Prostate gland (tissue), 2 donors: Measurements from ENCODE around the gene DLG3. TPM values are rescaled to one million over a fixed set of nuclear protein-coding genes. Genes with fewer than 3 reads are reported as not detected.
A peak's percentile ranks its signal among the peaks of the same experiment; 100 is the strongest.

Experiments used
- DNase-seq: peaks from one replicate; pipeline ENCODE4 v3.0.0-alpha.2; 2019; ENCODE audit warnings: low spot score
- H3K27ac ChIP-seq, 2 donors: fragments of 200-600 bp; sonication (generic); 2 replicates each; pipeline ENCODE4 v1.5.1; 2017 to 2019
- H3K27me3 ChIP-seq: fragments of 200-600 bp; sonication (generic); replicated peaks from 2 replicates; pipeline ENCODE4 v1.5.1; 2019; ENCODE audit not compliant: insufficient read depth
- H3K36me3 ChIP-seq, 2 donors: fragments of 200-600 bp; sonication (generic); 1 replicate in 1 of 2; 2 replicates in 1 of 2; pipeline versions ENCODE4 v1.5.1 to v1.8.1; 2017 to 2019
- H3K4me1 ChIP-seq: fragments of 200-600 bp; sonication (generic); replicated peaks from 2 replicates; pipeline ENCODE4 v1.5.1; 2019
- H3K4me3 ChIP-seq, 2 donors: fragments of 200-600 bp; sonication (generic); 2 replicates each; pipeline ENCODE4 v1.5.1; 2017 to 2019
- H3K9me3 ChIP-seq: fragments of 200-600 bp; sonication (generic); 2 replicates; pipeline ENCODE4 v1.5.1; 2017
- POLR2A ChIP-seq: fragments of 450-650 bp; IDR thresholded peaks from one replicate; pipeline ENCODE4 v1.6.1; 2016; ENCODE audit warnings: antibody characterized with exemption, mild to moderate bottlenecking
- POLR2AphosphoS5 ChIP-seq: sonication (generic); formaldehyde crosslinking; IDR thresholded peaks from one replicate; pipeline ENCODE4 v1.6.1; 2017; ENCODE audit warnings: antibody characterized with exemption
- WGBS: methylation state at CpG from one replicate; pipeline ENCODE4 v1.1.5; 2018; 5-methylcytosine and 5-hydroxymethylcytosine counted together
- intact Hi-C: fragments of 100-400 bp; cut with DNase I; formaldehyde crosslinking; loops from one replicate; pipeline ENCODE4 v1.14.2; 2022
- total RNA-seq, 2 donors: library from RNA; depleted of rRNA; stranded (reverse); fragments of >200 nt; gene quantifications; one replicate each; pipeline ENCODE4 v1.1.0, GENCODE V29; 2016
- TF ChIP-seq, protein P1 (sequence below), 4 experiments: fragments of 200-600 bp in 2 of 4; fragments of 450-650 bp in 2 of 4; sonication (generic) in 2 of 4; IDR thresholded peaks; 1 replicate in 3 of 4; 2 replicates in 1 of 4; pipeline ENCODE4 v1.5.1; 2016 to 2019; ENCODE audit warnings: antibody characterized with exemption in 4 of 4, mild to moderate bottlenecking in 2 of 4, moderate library complexity in 2 of 4

Gene DLG3
- total RNA-seq, 2 donors from 2014 or later, result 11.9 to 29.1 TPM

DNA sequence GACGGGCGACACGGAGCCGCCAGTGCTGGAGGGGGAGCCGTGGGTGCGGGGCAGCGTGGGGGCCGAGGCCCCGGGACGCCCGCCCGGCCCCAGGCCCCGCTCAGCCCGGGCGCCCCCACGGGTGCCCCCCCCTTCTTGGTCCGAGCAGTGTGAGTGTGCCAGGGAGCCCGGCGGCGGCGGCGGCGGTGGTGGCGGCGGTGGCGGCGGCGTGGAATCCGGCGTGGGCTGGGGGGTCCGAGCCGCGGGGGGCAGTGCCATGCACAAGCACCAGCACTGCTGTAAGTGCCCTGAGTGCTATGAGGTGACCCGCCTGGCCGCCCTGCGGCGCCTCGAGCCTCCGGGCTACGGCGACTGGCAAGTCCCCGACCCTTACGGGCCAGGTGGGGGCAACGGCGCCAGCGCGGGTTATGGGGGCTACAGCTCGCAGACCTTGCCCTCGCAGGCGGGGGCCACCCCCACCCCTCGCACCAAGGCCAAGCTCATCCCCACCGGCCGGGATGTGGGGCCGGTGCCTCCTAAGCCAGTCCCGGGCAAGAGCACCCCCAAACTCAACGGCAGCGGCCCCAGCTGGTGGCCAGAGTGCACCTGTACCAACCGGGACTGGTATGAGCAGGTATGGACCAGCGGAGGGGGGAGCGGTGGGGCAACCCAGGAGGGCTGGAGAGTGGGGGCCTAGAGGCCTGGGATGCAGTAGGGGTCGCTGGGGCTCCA, 466 bp downstream of the DLG3 start:
- Histone ChIP-seq H3K9me3 (no peaks in the 10 kb centered on the region), H3K4me1 (no peaks in the 10 kb centered on the region), H3K4me3 (no peak overlapping the region), H3K27ac (no peak overlapping the region), H3K27me3 (no peaks in the 10 kb centered on the region), H3K36me3 (no peaks in the 10 kb centered on the region)
- intact Hi-C loops, result no loop called here
- WGBS, result 0% methylated on average over 17 of the region's 61 CpGs
- no peak for DNase-seq
- TF ChIP-seq, protein P1, sequence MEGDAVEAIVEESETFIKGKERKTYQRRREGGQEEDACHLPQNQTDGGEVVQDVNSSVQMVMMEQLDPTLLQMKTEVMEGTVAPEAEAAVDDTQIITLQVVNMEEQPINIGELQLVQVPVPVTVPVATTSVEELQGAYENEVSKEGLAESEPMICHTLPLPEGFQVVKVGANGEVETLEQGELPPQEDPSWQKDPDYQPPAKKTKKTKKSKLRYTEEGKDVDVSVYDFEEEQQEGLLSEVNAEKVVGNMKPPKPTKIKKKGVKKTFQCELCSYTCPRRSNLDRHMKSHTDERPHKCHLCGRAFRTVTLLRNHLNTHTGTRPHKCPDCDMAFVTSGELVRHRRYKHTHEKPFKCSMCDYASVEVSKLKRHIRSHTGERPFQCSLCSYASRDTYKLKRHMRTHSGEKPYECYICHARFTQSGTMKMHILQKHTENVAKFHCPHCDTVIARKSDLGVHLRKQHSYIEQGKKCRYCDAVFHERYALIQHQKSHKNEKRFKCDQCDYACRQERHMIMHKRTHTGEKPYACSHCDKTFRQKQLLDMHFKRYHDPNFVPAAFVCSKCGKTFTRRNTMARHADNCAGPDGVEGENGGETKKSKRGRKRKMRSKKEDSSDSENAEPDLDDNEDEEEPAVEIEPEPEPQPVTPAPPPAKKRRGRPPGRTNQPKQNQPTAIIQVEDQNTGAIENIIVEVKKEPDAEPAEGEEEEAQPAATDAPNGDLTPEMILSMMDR (IDR thresholded peaks at IDR 0.05), result no peak
- TF ChIP-seq POLR2AphosphoS5 (no peak), POLR2A (no peak)

DNA sequence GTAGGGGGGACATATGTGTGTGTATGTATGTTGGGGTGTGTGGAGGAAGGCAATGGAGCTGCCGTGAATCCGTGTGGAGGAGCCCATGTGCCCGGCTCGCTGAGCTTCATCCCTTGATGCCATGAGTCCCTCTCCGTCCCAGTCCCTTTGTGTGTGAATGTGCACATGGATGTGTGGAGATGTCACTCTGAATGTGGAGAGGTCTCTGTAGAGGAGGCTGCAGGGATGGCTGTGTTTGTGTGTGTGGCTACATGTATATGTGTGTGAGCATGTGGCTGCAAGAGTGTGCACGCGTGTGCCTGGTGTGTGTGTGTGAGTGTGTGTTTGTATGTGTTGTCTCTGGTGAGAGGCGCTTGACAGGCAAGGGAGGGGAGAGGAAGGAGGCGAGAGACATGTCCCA, 1.3 kb downstream of the DLG3 start:
- Histone ChIP-seq H3K27ac (no peak overlapping the region), H3K27me3 (no peaks in the 10 kb centered on the region), H3K9me3 (no peaks in the 10 kb centered on the region), H3K4me3 (no peak overlapping the region), H3K36me3 (no peaks in the 10 kb centered on the region), H3K4me1 (no peaks in the 10 kb centered on the region)
- WGBS, result 86% methylated on average over 6 of the region's 9 CpGs
- no peak for DNase-seq
- no peak for TF ChIP-seq POLR2AphosphoS5
- TF ChIP-seq POLR2A, result no peak
- intact Hi-C loops, result no loop called here

DNA sequence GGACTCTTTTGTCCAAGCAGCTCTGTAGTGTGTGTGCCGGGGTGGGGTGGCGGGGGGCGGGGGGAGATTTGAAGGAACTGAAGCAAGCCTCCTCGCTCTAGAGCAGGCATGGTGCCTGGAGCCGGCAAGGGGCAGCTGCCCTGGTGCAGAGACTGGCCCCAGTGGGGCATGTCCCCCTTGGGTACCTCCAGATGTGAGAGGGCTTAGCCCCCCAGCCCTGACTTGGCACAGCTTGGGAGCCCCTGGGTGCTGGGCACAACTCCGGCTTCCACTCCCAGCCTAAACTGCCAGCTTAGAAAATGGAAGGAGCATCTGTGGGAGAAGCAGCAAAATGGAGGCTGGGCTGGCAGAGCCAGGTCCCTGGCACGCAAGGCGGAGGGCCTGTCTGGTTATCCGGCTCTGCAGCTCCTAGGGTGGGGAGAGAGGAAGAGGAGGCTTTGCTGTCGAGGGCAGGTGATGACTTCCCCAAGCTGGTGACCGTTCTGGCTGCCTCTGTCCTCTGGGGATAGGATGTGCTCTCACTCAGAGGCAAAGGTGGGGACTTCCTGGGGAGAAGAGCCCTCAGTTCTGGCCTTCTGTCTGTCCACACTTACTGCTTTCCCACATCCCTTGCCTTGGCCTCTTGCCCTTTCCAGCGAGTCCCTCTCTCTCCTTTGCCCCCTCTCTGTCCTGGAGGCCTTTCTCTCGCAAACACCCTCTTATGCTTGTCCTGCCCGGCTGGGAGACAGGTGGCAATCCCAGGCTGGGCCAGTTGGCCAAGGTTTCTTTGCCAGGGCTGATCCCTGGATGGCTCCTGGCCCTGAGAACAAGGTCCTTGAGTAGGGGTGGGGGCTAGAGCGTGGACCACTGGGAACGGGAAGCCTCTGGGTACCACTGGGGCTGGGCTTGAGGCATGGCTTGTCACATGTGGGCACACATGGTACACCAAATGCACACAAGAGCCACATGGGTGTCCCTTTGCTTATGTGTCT, 2.0 kb downstream of the DLG3 start:
- no peak overlapping the region for H3K27ac ChIP-seq
- no peaks in the 10 kb centered on the region for H3K36me3 ChIP-seq
- DNase-seq, result no peak
- TF ChIP-seq POLR2A (no peak), POLR2AphosphoS5 (no peak)
- TF ChIP-seq, protein P1 (IDR thresholded peaks at IDR 0.05), result no peak
- no peaks in the 10 kb centered on the region for H3K27me3 ChIP-seq
- no peaks in the 10 kb centered on the region for H3K9me3 ChIP-seq
- no peak overlapping the region for H3K4me3 ChIP-seq
- no peaks in the 10 kb centered on the region for H3K4me1 ChIP-seq
- WGBS, result 82% methylated on average over 11 of the region's 16 CpGs
- intact Hi-C loops, result no loop called here

DNA sequence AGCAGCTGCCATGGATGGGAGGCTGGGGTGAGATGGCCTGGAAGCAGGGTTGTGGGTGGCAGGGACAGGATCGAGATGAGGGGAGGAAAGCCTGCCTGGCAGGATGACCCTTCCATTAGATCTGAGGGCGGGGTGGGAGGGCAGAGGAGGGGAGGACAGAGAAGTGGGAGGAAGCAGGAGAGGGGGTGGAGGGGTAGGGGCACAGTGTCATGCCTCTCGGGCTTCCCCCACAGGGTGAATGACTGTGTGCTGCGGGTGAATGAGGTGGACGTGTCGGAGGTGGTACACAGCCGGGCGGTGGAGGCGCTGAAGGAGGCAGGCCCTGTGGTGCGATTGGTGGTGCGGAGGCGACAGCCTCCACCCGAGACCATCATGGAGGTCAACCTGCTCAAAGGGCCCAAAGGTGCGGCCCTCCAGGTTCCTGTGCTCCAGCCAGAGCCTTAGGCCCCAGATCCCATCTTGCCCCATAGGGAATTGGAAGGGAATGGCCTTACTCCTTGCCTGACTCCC, 4.9 kb downstream of the DLG3 start:
- H3K27me3 ChIP-seq, result no peaks in the 10 kb centered on the region

DNA sequence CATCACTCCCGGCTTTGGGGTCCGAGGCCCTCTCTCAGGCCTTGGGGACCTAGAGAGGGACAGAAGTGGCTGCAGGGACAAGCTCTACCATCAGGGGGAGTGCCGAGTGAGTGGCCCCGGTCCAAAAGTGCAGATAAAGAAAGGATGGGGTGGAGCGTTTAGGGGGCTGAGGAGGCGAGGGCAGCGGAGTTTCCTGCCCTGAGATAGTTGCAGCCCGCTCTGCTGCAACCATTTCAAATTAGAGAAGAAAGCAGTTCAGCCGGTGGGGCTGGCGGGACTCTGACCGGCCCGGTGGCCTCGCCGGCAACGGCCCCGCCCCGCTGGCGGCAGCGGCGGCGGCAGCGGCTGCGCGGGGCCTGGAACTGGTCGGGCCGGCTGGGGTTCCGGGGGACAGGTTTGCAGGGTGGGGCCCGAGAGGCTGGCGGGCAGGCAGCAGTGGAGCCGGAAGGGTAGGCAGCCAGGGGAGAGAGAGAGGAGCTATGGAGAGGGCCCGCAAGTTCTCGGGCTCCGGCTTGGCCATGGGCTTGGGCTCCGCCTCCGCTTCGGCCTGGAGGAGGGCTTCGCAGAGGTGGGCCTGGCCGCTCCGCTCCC, 7.6 kb downstream of the DLG3 start:
- DNase-seq, result peak; percentile 52
- no peaks in the 10 kb centered on the region for H3K36me3 ChIP-seq
- peak overlapping the region; percentile 68 to 77 for H3K27ac ChIP-seq
- H3K4me1 ChIP-seq, result no peaks in the 10 kb centered on the region
- under 1% methylated on average over 38 of the region's 39 CpGs for WGBS
- H3K9me3 ChIP-seq, result no peaks in the 10 kb centered on the region
- peak overlapping the region; percentile 31 to 39 for H3K4me3 ChIP-seq
- no peaks in the 10 kb centered on the region for H3K27me3 ChIP-seq
- intact Hi-C loops, result loop anchor here (5.0 to 10.0 kb wide), 2 partner anchors 100 to 213 kb away; no protein-coding TSS in a partner anchor
- TF ChIP-seq, protein P1 (IDR thresholded peaks at IDR 0.05), result peak; percentile 15 to 61 (median 46)
- TF ChIP-seq POLR2A, result peak; percentile 33
- no peak for TF ChIP-seq POLR2AphosphoS5

More for the DNA sequence above, 4.9 kb downstream of the DLG3 start:
- no peaks in the 10 kb centered on the region for H3K9me3 ChIP-seq
- TF ChIP-seq POLR2AphosphoS5 (no peak), POLR2A (no peak)
- no peak overlapping the region for H3K27ac ChIP-seq
- no peak for DNase-seq
- WGBS, result 94% methylated on average over 14 of the region's 14 CpGs
- H3K4me1 ChIP-seq, result no peaks in the 10 kb centered on the region
- H3K4me3 ChIP-seq, result no peak overlapping the region
- H3K36me3 ChIP-seq, result no peaks in the 10 kb centered on the region
- intact Hi-C loops, result no loop called here
